Osteocyte (in vitro differentiated cells): Measurements from ENCODE around the gene SUPT5H. TPM values are rescaled to one million over a fixed set of nuclear protein-coding genes. Genes with fewer than 3 reads are reported as not detected.

Experiments used
- DNase-seq: peaks from one replicate; pipeline ENCODE4 v3.0.0; 2021; ENCODE audit warnings: mixed read lengths; ENCODE audit not compliant: unreplicated experiment; ENCODE audit errors: extremely low spot score
- H3K27ac Mint-ChIP-seq: one replicate; pipeline ENCODE4 v1.8.0; 2021; ENCODE audit warnings: mild to moderate bottlenecking, mixed read lengths; ENCODE audit not compliant: unreplicated experiment
- H3K27me3 Mint-ChIP-seq: one replicate; pipeline ENCODE4 v1.8.0; 2021; ENCODE audit warnings: mixed read lengths; ENCODE audit not compliant: unreplicated experiment
- H3K36me3 Mint-ChIP-seq: one replicate; pipeline ENCODE4 v1.8.0; 2021; ENCODE audit warnings: mixed read lengths; ENCODE audit not compliant: unreplicated experiment
- H3K4me1 Mint-ChIP-seq: one replicate; pipeline ENCODE4 v1.8.0; 2021; ENCODE audit warnings: mixed read lengths; ENCODE audit not compliant: unreplicated experiment
- H3K4me3 Mint-ChIP-seq: one replicate; pipeline ENCODE4 v1.8.0; 2021; ENCODE audit warnings: mild to moderate bottlenecking, moderate library complexity, mixed read lengths; ENCODE audit not compliant: unreplicated experiment
- H3K9me3 Mint-ChIP-seq: one replicate; pipeline ENCODE4 v1.8.0; 2021; ENCODE audit warnings: mixed read lengths; ENCODE audit not compliant: unreplicated experiment
- total RNA-seq: library from RNA; stranded (reverse); gene quantifications from 2 replicates; pipeline ENCODE4 v1.2.1, GENCODE V29; 2021
- TF ChIP-seq, protein P1 (sequence below): fragments of 200-600 bp; sonication (generic); IDR thresholded peaks from 2 replicates; pipeline ENCODE4 v1.5.0; 2021; ENCODE audit warnings: antibody characterized with exemption, mild to moderate bottlenecking, moderate library complexity

SUPT5H gene
- total RNA-seq, 1 donor from 2014 or later: 130 TPM

DNA sequence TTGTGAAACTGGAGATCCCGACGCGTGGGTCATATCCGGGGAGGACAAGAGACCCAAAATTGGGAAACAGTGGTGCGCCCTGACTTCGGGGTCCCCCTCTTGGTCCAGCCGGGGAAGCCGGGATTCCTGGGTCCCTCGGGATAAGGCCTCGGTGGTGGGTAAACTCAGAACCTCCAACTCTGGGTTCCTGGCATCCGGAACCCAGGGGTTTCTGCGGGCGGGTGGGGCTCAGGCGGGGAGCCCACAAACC, 38.0 kb upstream of the SUPT5H start:
- TF ChIP-seq, protein P1, sequence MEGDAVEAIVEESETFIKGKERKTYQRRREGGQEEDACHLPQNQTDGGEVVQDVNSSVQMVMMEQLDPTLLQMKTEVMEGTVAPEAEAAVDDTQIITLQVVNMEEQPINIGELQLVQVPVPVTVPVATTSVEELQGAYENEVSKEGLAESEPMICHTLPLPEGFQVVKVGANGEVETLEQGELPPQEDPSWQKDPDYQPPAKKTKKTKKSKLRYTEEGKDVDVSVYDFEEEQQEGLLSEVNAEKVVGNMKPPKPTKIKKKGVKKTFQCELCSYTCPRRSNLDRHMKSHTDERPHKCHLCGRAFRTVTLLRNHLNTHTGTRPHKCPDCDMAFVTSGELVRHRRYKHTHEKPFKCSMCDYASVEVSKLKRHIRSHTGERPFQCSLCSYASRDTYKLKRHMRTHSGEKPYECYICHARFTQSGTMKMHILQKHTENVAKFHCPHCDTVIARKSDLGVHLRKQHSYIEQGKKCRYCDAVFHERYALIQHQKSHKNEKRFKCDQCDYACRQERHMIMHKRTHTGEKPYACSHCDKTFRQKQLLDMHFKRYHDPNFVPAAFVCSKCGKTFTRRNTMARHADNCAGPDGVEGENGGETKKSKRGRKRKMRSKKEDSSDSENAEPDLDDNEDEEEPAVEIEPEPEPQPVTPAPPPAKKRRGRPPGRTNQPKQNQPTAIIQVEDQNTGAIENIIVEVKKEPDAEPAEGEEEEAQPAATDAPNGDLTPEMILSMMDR: no peak
- Mint-ChIP-seq H3K27ac (peak overlapping the region; percentile 95), H3K27me3 (no peaks in the 10 kb centered on the region), H3K9me3 (no peaks in the 10 kb centered on the region), H3K4me3 (peak overlapping the region; percentile 92), H3K36me3 (peaks cover 13% of the 10 kb centered on the region), H3K4me1 (peaks cover 61% of the 10 kb centered on the region)
- no peak for DNase-seq

DNA sequence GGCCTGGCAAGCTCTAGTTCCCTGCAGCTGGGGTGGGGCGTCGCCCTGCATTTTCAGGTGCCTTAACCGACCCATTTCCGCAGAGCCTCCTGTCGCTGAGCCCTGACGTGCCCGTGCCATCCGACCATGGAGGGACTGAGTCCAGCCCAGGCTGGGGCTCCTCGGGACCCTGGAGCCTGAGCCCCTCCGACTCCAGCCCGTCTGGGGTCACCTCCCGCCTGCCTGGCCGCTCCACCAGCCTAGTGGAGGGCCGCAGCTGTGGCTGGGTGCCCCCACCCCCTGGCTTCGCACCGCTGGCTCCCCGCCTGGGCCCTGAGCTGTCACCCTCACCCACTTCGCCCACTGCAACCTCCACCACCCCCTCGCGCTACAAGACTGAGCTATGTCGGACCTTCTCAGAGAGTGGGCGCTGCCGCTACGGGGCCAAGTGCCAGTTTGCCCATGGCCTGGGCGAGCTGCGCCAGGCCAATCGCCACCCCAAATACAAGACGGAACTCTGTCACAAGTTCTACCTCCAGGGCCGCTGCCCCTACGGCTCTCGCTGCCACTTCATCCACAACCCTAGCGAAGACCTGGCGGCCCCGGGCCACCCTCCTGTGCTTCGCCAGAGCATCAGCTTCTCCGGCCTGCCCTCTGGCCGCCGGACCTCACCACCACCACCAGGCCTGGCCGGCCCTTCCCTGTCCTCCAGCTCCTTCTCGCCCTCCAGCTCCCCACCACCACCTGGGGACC, 37.6 kb upstream of the SUPT5H start:
- peak overlapping the region; percentile 95 for H3K27ac Mint-ChIP-seq
- no peaks in the 10 kb centered on the region for H3K27me3 Mint-ChIP-seq
- peaks cover 13% of the 10 kb centered on the region for H3K36me3 Mint-ChIP-seq
- TF ChIP-seq, protein P1: no peak
- peak overlapping the region; percentile 92 for H3K4me3 Mint-ChIP-seq
- peaks cover 57% of the 10 kb centered on the region for H3K4me1 Mint-ChIP-seq
- no peaks in the 10 kb centered on the region for H3K9me3 Mint-ChIP-seq
- DNase-seq: no peak

DNA sequence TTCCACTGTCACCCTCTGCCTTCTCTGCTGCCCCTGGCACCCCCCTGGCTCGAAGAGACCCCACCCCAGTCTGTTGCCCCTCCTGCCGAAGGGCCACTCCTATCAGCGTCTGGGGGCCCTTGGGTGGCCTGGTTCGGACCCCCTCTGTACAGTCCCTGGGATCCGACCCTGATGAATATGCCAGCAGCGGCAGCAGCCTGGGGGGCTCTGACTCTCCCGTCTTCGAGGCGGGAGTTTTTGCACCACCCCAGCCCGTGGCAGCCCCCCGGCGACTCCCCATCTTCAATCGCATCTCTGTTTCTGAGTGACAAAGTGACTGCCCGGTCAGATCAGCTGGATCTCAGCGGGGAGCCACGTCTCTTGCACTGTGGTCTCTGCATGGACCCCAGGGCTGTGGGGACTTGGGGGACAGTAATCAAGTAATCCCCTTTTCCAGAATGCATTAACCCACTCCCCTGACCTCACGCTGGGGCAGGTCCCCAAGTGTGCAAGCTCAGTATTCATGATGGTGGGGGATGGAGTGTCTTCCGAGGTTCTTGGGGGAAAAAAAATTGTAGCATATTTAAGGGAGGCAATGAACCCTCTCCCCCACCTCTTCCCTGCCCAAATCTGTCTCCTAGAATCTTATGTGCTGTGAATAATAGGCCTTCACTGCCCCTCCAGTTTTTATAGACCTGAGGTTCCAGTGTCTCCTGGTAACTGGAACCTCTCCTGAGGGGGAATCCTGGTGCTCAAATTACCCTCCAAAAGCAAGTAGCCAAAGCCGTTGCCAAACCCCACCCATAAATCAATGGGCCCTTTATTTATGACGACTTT, 36.8 kb upstream of the SUPT5H start:
- H3K36me3 Mint-ChIP-seq: peaks cover 13% of the 10 kb centered on the region
- TF ChIP-seq, protein P1: no peak
- peak overlapping the region; percentile 95 for H3K27ac Mint-ChIP-seq
- no peak for DNase-seq
- no peaks in the 10 kb centered on the region for H3K27me3 Mint-ChIP-seq
- no peaks in the 10 kb centered on the region for H3K9me3 Mint-ChIP-seq
- peak overlapping the region; percentile 92 for H3K4me3 Mint-ChIP-seq
- peaks cover 52% of the 10 kb centered on the region for H3K4me1 Mint-ChIP-seq

DNA sequence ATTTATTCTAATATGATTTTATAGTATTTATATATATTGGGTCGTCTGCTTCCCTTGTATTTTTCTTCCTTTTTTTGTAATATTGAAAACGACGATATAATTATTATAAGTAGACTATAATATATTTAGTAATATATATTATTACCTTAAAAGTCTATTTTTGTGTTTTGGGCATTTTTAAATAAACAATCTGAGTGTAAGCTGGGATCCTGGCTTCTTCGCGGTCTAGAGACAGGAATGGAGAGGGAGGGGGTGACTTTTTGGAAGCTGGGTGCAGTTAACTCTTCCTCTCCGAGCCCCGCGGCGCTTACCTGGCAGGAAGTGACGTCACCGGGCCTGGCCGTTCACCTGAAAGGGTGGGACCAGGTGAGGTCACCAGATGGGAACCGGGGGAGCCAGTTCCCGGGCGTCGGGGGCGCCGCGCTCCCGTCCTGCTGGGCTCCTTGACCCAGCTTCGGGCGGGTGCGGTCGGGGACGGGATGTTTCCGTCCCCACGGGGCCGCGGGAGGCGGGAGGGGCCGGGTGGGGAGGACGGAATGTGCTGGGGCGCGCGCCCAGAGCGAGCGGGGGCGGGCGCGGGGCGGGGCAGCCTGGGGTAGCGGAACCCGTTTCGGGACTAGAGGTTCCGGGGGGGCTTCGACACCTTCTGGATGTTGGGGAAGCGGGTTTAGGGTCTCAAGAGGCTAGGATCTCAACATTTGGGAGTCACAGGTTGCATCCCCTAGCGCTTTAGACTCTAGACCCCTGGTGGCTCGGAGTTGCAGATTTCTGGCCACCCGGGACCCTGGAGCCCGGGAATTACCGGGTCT, 36.0 kb upstream of the SUPT5H start:
- no peaks in the 10 kb centered on the region for H3K27me3 Mint-ChIP-seq
- H3K27ac Mint-ChIP-seq: peak overlapping the region; percentile 96
- peak overlapping the region; percentile 99 for H3K4me3 Mint-ChIP-seq
- DNase-seq: peak; percentile 92
- TF ChIP-seq, protein P1: no peak
- H3K4me1 Mint-ChIP-seq: peaks cover 52% of the 10 kb centered on the region
- no peaks in the 10 kb centered on the region for H3K9me3 Mint-ChIP-seq
- peaks cover 13% of the 10 kb centered on the region for H3K36me3 Mint-ChIP-seq
